ENCODE results near the gene RPS6KL1.

Gene RPS6KL1, protein sequence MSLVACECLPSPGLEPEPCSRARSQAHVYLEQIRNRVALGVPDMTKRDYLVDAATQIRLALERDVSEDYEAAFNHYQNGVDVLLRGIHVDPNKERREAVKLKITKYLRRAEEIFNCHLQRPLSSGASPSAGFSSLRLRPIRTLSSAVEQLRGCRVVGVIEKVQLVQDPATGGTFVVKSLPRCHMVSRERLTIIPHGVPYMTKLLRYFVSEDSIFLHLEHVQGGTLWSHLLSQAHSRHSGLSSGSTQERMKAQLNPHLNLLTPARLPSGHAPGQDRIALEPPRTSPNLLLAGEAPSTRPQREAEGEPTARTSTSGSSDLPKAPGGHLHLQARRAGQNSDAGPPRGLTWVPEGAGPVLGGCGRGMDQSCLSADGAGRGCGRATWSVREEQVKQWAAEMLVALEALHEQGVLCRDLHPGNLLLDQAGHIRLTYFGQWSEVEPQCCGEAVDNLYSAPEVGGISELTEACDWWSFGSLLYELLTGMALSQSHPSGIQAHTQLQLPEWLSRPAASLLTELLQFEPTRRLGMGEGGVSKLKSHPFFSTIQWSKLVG

DNA sequence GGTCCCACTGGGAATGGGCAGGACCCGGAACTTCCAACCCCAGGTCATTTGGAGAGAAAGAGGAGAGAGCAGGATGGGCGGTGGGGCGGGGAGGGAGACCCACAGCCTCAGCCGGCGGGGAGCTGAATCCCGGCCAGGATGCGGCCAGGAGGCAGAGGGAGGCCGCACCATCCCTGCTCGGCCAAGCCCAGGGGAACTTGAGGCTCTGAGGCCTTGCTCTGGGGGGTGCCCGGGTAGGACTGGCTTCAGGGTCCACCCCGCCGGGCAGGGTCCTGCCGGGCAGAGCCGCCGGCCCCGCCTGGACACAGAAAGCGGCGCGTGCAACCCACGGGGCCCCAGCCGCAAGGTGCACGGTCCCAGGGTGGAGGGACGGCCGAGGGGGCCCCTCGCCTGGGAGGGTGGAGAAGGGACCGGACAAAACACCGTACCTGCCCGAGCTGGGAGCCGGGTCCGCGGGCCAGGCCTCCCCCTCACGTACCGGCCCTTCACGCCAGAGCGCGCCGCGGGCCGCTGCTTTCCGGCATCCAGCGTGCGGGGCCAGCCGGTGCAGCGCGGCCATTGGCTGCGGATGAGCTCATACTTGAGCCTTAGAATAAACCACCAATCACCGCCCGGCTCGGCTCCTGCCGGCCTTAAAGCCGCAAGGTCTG lies at the start of gene RPS6KL1:
RPS6KL1 (minus strand) TSS at position 509 of the 650 bp plus-strand sequence. CDS start 1,719 bp downstream, outside the sequence.
- TF ChIP-seq POLR2A (IDR thresholded peaks at IDR 0.05; ENCODE audit: low read length), result peak; percentile 66
- no peak for TF ChIP-seq GATA1 (IDR thresholded peaks at IDR 0.05; ENCODE audit: low read depth, low read length)
- peak; percentile 92 to 94 for DNase-seq

GRCh38 chr14:74968811-74969210 lies 45.8 kb upstream of the RPS6KL1 start:
- TF ChIP-seq POLR2A (IDR thresholded peaks at IDR 0.05; ENCODE audit: low read length), result no peak
- no peak for DNase-seq

DNA sequence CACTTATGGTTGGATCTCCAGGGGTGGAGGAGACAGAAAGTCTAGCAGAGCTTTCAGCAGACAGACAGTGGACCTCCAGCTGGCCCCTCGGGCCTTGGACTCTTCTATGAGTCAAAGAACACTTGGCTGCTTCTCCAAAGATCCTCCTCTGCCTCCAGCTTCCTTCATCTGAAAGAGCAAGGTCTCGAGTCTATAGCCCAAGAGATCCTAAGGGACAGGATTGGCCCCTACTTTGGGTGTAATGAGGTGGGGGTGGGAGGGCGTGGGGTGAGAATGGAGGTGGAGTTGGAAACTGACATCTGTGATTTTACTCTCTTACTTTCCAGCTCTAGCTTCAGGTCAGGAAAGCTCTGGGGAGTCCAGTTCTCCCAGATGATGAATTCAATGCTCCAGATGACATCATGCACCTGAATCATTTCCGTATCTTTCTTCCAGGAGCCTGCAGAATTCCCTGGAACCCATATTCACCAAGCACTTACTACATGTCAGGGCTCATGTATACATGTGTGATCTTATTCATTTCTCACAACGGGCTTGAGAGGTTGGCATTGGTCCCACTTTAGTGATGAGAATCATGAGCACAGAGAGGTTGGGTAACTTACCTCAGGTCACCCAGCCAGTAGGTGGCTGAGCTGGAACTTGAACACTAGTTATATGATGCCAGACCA lies 42.6 kb upstream of the RPS6KL1 start:
- DNase-seq, result no peak
- no peak for TF ChIP-seq POLR2A (IDR thresholded peaks at IDR 0.05; ENCODE audit: low read length)
- TF ChIP-seq GATA1 (IDR thresholded peaks at IDR 0.05; ENCODE audit: low read depth, low read length), result no peak

DNA sequence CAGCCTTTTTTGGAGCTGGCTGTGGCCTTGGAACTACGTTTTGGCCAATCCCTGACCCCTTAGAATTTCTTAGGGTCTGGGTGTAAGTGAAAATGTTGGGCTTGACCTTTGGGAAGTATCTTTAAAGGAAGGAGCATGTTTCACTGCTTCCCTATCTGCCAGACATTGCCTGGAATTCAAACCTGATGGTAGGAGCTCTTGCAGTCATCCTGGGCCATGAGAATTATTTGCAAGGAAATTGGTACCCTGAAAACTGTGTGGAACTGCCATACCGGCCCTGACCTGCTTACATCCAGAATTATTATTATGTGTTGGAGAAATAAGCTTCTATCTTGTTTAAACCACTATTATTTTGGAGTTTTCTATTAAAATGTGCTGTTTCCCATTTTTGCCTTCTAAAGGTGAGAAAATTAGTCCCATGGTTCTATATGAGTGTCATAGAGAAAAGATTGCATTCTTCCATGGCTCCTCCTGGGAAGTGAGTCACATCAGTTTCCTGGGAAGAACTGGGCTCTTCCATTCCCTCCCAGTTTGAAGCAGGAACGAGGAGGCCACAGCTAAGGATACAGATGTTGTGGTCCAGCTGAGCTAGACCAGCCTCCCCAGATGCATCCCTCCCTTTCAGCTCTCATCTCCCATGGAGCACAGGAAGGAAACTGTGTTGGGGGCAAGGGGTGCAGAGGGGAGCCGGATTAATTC lies 41.9 kb upstream of the RPS6KL1 start:
- DNase-seq, result no peak
- TF ChIP-seq GATA1 (IDR thresholded peaks at IDR 0.05; ENCODE audit: low read depth, low read length) (no peak), POLR2A (IDR thresholded peaks at IDR 0.05; ENCODE audit: low read length) (no peak)

- DNase-seq, result no peak
- TF ChIP-seq POLR2A (IDR thresholded peaks at IDR 0.05; ENCODE audit: low read length) (no peak), GATA1 (IDR thresholded peaks at IDR 0.05; ENCODE audit: low read depth, low read length) (no peak)
These were observed 40.7 kb upstream of the RPS6KL1 start for GRCh38 chr14:74963705-74964271.

DNA sequence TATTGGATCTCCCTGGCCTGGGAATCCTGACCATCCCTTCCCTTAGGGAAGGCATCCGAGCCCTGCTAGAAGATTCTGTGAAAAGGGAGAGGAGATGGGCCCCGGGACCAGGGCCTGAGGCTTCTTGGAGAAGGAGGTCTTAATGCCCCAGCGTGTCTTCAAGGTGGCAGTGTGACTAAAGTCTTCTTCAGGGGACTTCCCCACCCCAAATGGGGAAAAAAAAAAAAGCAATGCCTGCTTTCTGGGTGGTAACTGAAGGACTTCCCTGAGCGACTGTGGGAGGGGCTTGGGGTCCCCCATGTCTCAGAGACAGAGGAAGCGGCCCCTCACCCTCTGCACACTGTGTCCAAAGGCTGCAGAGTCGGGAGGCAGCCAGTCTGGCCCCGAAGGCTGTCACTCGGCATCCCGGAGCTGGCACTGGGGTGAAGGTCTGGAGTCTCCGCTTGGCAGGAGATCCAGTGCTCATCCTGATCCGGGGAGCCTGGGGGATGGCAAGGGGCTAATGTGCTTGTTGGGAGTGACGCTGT lies 40.2 kb upstream of the RPS6KL1 start:
- no peak for TF ChIP-seq GATA1 (IDR thresholded peaks at IDR 0.05; ENCODE audit: low read depth, low read length)
- no peak for TF ChIP-seq POLR2A (IDR thresholded peaks at IDR 0.05; ENCODE audit: low read length)
- DNase-seq, result no peak

DNA sequence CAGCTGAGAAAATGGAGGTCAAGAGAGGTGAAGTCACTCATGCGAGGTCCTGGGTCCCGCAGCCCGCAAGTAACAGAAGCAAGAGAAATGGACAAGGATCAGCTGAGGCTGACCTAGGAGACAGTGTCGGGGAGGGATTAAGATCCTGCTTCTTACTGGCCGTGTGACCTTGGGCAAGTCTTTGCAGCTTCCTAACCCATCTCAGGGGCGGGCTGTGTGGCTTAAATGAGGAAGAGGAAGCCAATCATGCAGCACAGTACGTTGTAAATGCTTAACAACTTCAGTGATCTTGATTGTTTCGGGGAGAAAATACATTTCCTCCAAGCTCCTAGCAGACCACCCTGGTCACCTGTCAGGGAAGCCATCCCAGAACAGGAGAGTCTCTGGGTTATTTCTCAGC lies 39.4 kb upstream of the RPS6KL1 start:
- no peak for TF ChIP-seq GATA1 (IDR thresholded peaks at IDR 0.05; ENCODE audit: low read depth, low read length)
- no peak for TF ChIP-seq POLR2A (IDR thresholded peaks at IDR 0.05; ENCODE audit: low read length)
- no peak for DNase-seq

DNA sequence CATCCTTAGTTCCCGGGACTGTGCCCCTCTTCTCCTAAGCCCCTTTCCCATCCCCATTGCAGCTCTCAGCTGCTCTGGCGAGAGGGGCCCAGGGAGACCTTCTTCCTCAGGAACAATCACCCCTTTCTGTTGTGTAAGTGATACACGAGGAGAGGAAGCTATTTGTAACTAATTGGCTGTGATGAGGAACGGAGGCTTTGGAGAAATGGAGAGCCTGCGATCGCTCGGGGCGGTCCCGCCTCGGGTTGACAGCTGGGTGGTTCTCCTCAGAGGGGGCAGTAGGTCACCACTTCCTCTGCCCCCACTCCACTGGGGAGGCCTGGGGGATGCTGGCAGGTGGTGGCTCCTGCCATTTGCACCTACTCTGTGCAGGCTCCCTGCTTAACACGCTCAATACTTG lies 39.0 kb upstream of the RPS6KL1 start:
- TF ChIP-seq POLR2A (IDR thresholded peaks at IDR 0.05; ENCODE audit: low read length) (no peak), GATA1 (IDR thresholded peaks at IDR 0.05; ENCODE audit: low read depth, low read length) (no peak)
- DNase-seq, result no peak

DNA sequence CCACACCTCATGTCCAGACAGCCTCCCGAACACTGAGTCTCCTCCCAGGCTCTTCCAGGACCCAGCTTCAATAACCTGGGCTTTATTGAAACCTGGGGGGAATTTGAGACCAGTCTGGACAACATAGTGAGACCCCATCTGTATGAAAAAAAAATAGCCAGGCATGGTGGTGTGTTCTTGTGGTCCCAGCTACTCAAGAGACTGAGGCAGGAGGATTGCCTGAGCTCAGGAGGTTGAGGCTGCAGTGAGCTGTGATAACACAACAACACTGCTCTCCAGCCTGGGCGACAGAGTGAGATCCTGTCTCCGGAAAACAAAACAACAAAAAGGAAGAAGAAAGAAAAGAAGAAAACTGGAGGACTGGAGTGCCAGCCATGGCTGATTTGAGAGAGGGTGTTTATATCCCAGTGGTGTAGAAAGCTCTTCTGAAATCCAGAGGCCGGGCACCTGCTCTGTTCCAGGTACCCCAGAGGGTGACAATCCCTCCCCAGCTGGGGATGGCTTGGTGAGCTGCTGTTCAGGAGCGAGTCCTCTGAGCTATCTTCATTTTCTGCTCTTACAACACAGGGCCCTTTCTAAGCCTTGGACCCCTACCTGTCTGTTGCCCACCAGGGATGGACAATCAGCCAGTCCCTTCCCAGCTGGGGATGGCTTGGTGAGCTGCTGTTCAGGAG lies 38.3 kb upstream of the RPS6KL1 start:
- no peak for DNase-seq
- no peak for TF ChIP-seq GATA1 (IDR thresholded peaks at IDR 0.05; ENCODE audit: low read depth, low read length)
- TF ChIP-seq POLR2A (IDR thresholded peaks at IDR 0.05; ENCODE audit: low read length), result no peak

DNA sequence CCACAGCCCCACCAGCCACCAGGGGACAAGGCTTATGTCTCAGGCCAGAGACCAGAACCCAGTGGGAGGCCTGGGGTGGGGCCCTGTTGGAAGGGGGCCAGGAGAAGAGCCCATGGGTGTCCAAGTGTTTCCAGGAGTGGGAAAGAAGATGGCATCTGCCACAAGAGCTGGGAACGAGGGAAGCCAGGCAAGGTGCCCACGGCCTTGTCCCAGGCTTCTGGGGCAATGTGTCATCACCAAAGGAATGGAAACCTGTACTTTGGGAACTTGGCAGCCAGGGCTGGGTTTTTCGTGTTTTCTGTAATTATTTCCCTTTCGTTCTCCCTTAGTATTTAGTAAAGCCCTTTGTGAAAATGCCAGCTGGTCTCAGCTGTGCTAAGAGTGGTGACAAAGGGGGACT lies 37.7 kb upstream of the RPS6KL1 start:
- DNase-seq, result no peak
- TF ChIP-seq POLR2A (IDR thresholded peaks at IDR 0.05; ENCODE audit: low read length) (no peak), GATA1 (IDR thresholded peaks at IDR 0.05; ENCODE audit: low read depth, low read length) (no peak)

DNA sequence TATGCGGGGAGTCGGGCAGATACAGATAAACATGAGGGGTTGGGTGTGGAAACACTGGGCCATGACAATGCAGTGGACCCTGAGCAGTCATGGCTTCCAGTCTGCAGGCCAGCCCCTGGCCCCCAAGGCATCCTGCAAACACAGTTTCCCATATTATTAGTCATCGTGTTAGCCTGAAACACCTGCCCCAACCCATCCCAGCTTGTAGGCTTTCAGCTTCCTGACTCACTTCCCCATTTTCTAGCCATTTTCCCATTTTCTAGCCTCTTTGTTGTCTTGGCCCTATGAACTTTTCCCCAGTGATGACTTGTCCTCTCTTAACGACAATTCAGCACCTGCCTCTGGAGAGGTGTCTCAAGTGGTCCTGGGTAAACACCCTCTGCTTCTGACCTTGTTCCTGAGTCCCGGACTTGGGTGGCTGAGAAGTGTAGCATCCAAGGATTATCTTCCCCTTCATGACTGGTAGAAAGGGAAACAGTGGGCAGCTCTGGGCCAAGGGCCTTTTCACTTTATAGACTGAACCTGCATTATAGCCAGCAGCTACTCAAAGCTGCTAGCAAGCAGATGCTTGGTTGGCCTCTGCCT lies 36.6 kb upstream of the RPS6KL1 start:
- DNase-seq, result no peak
- no peak for TF ChIP-seq GATA1 (IDR thresholded peaks at IDR 0.05; ENCODE audit: low read depth, low read length)
- no peak for TF ChIP-seq POLR2A (IDR thresholded peaks at IDR 0.05; ENCODE audit: low read length)

Data from erythroblast (primary cell).